HepG2 (cell line): Measurements from ENCODE around the gene CLDN4. TPM values are rescaled to one million over a fixed set of nuclear protein-coding genes. Genes with fewer than 3 reads are reported as not detected.

Experiments
- ATAC-seq: fragments of 200-7000 bp; cut with Tn5 transposase; 3 replicates; pipeline ENCODE4 v1.9.1; 2020; ENCODE audit warnings: mild to moderate bottlenecking, moderate library complexity
- BruUV-seq: library from RNA; stranded (reverse); fragments of 400-500 nt; replicated peaks from 2 replicates; lab custom pipeline; 2021; lab: Mats Ljungman, UMichigan
- CTCF ChIA-PET: fragments of 300-600 bp; formaldehyde crosslinking; extraction: SDS; loops from one replicate; lab custom pipeline; 2021; ENCODE audit warnings: low total read pairs, inconsistent platforms, low intra/inter-chr PET ratio; lab: Yijun Ruan, JAX
- POLR2A ChIA-PET: fragments of 350-600 bp; sonication (Branson Sonifier 250); formaldehyde crosslinking; loops from one replicate; lab custom pipeline; 2020; ENCODE audit warnings: antibody characterized with exemption, inconsistent platforms; lab: Yijun Ruan, JAX
- DNase-seq: peaks from one replicate; pipeline ENCODE4 v3.0.0-alpha.2; 2015; ENCODE audit warnings: low spot score
- FAIRE-seq: peaks from 3 replicates; lab custom pipeline; 2011; peaks lifted over from hg19 to GRCh38; lab: Jason Lieb, UNC
- H2AFZ ChIP-seq: one replicate; pipeline ENCODE4 v1.6.1; 2011; ENCODE audit warnings: low read length, inconsistent platforms
- H3K27ac ChIP-seq: fragments of 300-600 bp; 3 replicates; pipeline ENCODE4 v1.8.0; 2011; ENCODE audit warnings: mixed run types, mild to moderate bottlenecking, mixed read lengths, low read length, inconsistent platforms; ENCODE audit not compliant: insufficient read depth; ENCODE audit errors: extremely low read length
- H3K27me3 ChIP-seq, 2 experiments: fragments of 200-600 bp in 1 of 2; 2 replicates in 1 of 2; 3 replicates in 1 of 2; pipeline versions ENCODE4 v1.6.0 to v1.8.0; 2011; ENCODE audit warnings: low read length in 2 of 2, mild to moderate bottlenecking in 2 of 2, moderate library complexity in 2 of 2, inconsistent platforms in 1 of 2; ENCODE audit not compliant: insufficient read depth in 2 of 2, control insufficient read depth in 1 of 2
- H3K36me3 ChIP-seq, 2 experiments: fragments of 200-600 bp in 1 of 2; replicated peaks in 1 of 2; 2 replicates in 1 of 2; 3 replicates in 1 of 2; pipeline versions ENCODE4 v1.5.1 to v1.8.0; 2011; ENCODE audit warnings: low read length in 2 of 2, inconsistent platforms in 1 of 2; ENCODE audit not compliant: insufficient read depth in 2 of 2, control insufficient read depth in 1 of 2
- H3K4me1 ChIP-seq: 2 replicates; pipeline ENCODE4 v1.5.1; 2012; ENCODE audit warnings: low read length, inconsistent platforms; ENCODE audit not compliant: insufficient read depth
- H3K4me2 ChIP-seq: 2 replicates; pipeline ENCODE4 v1.6.0; 2011; ENCODE audit warnings: low read depth, low read length, inconsistent platforms
- H3K4me3 ChIP-seq, 3 experiments: fragments of 200-600 bp in 1 of 3; sonication (generic), shearing (Covaris generic) in 1 of 3; replicated peaks in 1 of 3; 2 replicates each; pipeline ENCODE4 v1.5.1; 2011 to 2016; ENCODE audit warnings: low read length in 3 of 3, inconsistent platforms in 2 of 3, low read depth in 2 of 3, mild to moderate bottlenecking in 2 of 3, control low read depth in 1 of 3, mixed read lengths in 1 of 3; ENCODE audit not compliant: insufficient read depth in 1 of 3
- H3K79me2 ChIP-seq: one replicate; pipeline ENCODE4 v1.6.1; 2011; ENCODE audit warnings: low read length, inconsistent platforms; ENCODE audit not compliant: insufficient read depth
- H3K9ac ChIP-seq: 2 replicates; pipeline ENCODE4 v1.6.0; 2011; ENCODE audit warnings: mild to moderate bottlenecking, low read depth, low read length, inconsistent platforms; ENCODE audit not compliant: insufficient read depth
- H3K9me3 ChIP-seq: 2 replicates; pipeline ENCODE4 v1.5.1; 2012; ENCODE audit warnings: mild to moderate bottlenecking, low read length
- H4K20me1 ChIP-seq: 2 replicates; pipeline ENCODE4 v1.6.0; 2011; ENCODE audit warnings: inconsistent platforms, mild to moderate bottlenecking, low read length, moderate library complexity; ENCODE audit not compliant: insufficient read depth
- BCL6 ChIP-seq: IDR thresholded peaks from 2 replicates; pipeline ENCODE4 v1.6.1; 2016; ENCODE audit warnings: missing genetic modification reagents, missing compliant biosample characterization
- CEBPB ChIP-seq: IDR thresholded peaks from 2 replicates; pipeline ENCODE4 v1.6.1; 2011; ENCODE audit warnings: low read depth, low read length, improper control_type of control experiment, borderline replicate concordance
- CTCF ChIP-seq: sonication (generic); formaldehyde crosslinking; IDR thresholded peaks from 2 replicates; pipeline ENCODE4 v1.5.0; 2020; ENCODE audit warnings: mild to moderate bottlenecking, missing genetic modification reagents, moderate library complexity
- EEA1 ChIP-seq: sonication (generic); formaldehyde crosslinking; IDR thresholded peaks from 2 replicates; pipeline ENCODE4 v1.5.1; 2020; ENCODE audit warnings: mild to moderate bottlenecking, missing genetic modification reagents, borderline replicate concordance
- FOSL2 ChIP-seq: sonication (generic); formaldehyde crosslinking; IDR thresholded peaks from 2 replicates; pipeline ENCODE4 v1.4.0; 2020; ENCODE audit warnings: missing genetic modification reagents
- RFXANK ChIP-seq: IDR thresholded peaks from 2 replicates; pipeline ENCODE4 v1.6.1; 2016
- SKI ChIP-seq: fragments of 450-650 bp; IDR thresholded peaks from one replicate; pipeline ENCODE4 v1.6.1; 2018; ENCODE audit warnings: mild to moderate bottlenecking; ENCODE audit not compliant: partially characterized antibody
- TAF15 ChIP-seq: fragments of 200-400 bp; formaldehyde crosslinking; IDR thresholded peaks from one replicate; pipeline ENCODE4 v1.6.1; 2018; ENCODE audit warnings: mild to moderate bottlenecking, low read depth, low read length; ENCODE audit not compliant: poor library complexity, severe bottlenecking
- ZNF17 ChIP-seq: sonication (generic); formaldehyde crosslinking; IDR thresholded peaks from 2 replicates; pipeline ENCODE4 v1.5.0; 2020; ENCODE audit warnings: mild to moderate bottlenecking, missing genetic modification reagents
- ZNF280B ChIP-seq: sonication (generic); formaldehyde crosslinking; IDR thresholded peaks from 2 replicates; pipeline ENCODE4 v1.5.0; 2020; ENCODE audit warnings: missing genetic modification reagents, mild to moderate bottlenecking, borderline replicate concordance
- ZNF652 ChIP-seq: IDR thresholded peaks from 2 replicates; pipeline ENCODE4 v1.6.1; 2016; ENCODE audit warnings: low read depth, borderline replicate concordance
- WGBS: methylation state at CpG from one replicate; pipeline ENCODE4 v1.1.6; 2017; ENCODE audit warnings: low lambda C conversion rate; 5-methylcytosine and 5-hydroxymethylcytosine counted together
- in situ Hi-C: cut with HindIII; loops from 2 replicates; pipeline ENCODE4 v1.10.0; 2017; ENCODE audit warnings: low pct_unique_long_range_greater_than_20kb; ENCODE audit not compliant: extremely low pct_ligation_motif_present
- intact Hi-C: fragments of 100-400 bp; cut with micrococcal nuclease; formaldehyde crosslinking; loops from one replicate; pipeline ENCODE4 v1.10.0; 2022; ENCODE audit not compliant: unreplicated experiment
- polyA plus RNA-seq, 8 experiments: library from polyadenylated mRNA; depleted of rRNA in 3 of 8; stranded (reverse) in 7 of 8; unstranded in 1 of 8; fragments of >200 nt; fragmentation: Illumina TruSeq in 4 of 8; extraction: Trizol in 4 of 8; gene quantifications; 2 replicates each; pipeline versions ENCODE4 v1.2.1 to v1.2.3, GENCODE V29; 2011 to 2016; ENCODE audit warnings: low read depth in 4 of 8, missing spikeins in 1 of 8, mixed read lengths in 1 of 8; ENCODE audit not compliant: insufficient read depth in 1 of 8
- total RNA-seq, 5 experiments: library from RNA; depleted of rRNA; stranded (reverse); fragments of >200 nt; fragmentation: Illumina TruSeq; extraction: Trizol; gene quantifications; 2 replicates each; pipeline ENCODE4 v1.2.3, GENCODE V29; 2016; ENCODE audit warnings: low read depth in 1 of 5
- TF ChIP-seq, protein P1 (sequence below): sonication (generic); formaldehyde crosslinking; IDR thresholded peaks from 2 replicates; pipeline ENCODE4 v1.5.0; 2020; ENCODE audit warnings: mild to moderate bottlenecking, missing genetic modification reagents

CLDN4 gene
- total and polyA plus RNA-seq, 2 of the 13 experiments (the other 11 are each of a cell fraction or from before 2014, with no cell fraction given), result 28.2 to 35.7 TPM

DNA sequence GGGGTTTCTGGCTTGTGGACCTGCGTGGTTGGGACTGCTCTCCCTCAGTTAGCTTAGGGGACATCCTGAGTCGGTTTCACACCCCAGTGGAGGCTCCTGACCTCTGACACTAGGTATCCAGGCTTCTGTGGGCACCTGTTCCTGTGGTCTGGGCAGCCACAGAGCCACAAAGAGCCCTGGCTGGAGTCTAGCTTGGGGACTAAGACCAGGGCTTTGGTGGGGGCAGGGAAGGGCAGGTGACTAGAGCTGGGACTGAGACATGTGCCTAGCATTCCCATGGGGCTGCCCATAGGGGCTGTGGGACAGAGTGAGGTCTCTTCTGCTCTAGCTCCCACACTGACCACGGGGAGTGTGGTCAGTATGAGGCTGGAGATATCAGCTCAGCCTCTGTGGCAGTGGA, 26.1 kb downstream of the CLDN4 start (continued):
- TF ChIP-seq FOSL2 (CRISPR knock-in tag) (no peak), EEA1 (CRISPR knock-in tag) (no peak), RFXANK (CRISPR knock-in tag) (no peak), CTCF (no peak), TAF15 (no peak), ZNF17 (no peak), BCL6 (CRISPR knock-in tag) (no peak)
- TF ChIP-seq, all 625 proteins: peak for 0

GRCh38 chr7:73858807-73859206, 28.0 kb downstream of the CLDN4 start:
- H4K20me1 ChIP-seq, result no peaks in the 10 kb centered on the region
- no TSS peak for BruUV-seq
- H3K79me2 ChIP-seq, result no peaks in the 10 kb centered on the region
- no peaks in the 10 kb centered on the region for H3K36me3 ChIP-seq
- intact Hi-C loops, result loop anchor here (5.0 kb wide), 1 partner anchor 117 kb away; no protein-coding TSS in a partner anchor
- H3K4me1 ChIP-seq, result peaks cover 6% of the 10 kb centered on the region
- peaks cover 1 to 13% of the 10 kb centered on the region in 2 experiments; a peak in 3 of 5 replicates for H3K27me3 ChIP-seq
- H3K4me2 ChIP-seq, result no peak overlapping the region
- no peak overlapping the region for H2AFZ ChIP-seq
- ATAC-seq (no peak), FAIRE-seq (no peak), DNase-seq (no peak)
- H3K9ac ChIP-seq, result no peak overlapping the region
- CTCF ChIA-PET, result no interaction called here
- no peak overlapping the region for H3K4me3 ChIP-seq
- TF ChIP-seq SKI (no peak), CEBPB (0 out of 2 replicates have a peak, but pooled peaks have one; percentile 15), ZNF280B (CRISPR knock-in tag) (no peak), ZNF652 (CRISPR knock-in tag) (no peak)
- TF ChIP-seq, protein P1, sequence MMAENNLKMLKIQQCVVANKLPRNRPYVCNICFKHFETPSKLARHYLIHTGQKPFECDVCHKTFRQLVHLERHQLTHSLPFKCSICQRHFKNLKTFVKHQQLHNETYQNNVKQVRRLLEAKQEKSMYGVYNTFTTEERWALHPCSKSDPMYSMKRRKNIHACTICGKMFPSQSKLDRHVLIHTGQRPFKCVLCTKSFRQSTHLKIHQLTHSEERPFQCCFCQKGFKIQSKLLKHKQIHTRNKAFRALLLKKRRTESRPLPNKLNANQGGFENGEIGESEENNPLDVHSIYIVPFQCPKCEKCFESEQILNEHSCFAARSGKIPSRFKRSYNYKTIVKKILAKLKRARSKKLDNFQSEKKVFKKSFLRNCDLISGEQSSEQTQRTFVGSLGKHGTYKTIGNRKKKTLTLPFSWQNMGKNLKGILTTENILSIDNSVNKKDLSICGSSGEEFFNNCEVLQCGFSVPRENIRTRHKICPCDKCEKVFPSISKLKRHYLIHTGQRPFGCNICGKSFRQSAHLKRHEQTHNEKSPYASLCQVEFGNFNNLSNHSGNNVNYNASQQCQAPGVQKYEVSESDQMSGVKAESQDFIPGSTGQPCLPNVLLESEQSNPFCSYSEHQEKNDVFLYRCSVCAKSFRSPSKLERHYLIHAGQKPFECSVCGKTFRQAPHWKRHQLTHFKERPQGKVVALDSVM (CRISPR knock-in tag), result no peak
- no peaks in the 10 kb centered on the region for H3K9me3 ChIP-seq
- in situ Hi-C loops, result loop anchor here (5.0 kb wide), 1 partner anchor 47 kb away; no protein-coding TSS in a partner anchor
- POLR2A ChIA-PET, result no interaction called here
- 0% methylated on average over 2 of the region's 2 CpGs for WGBS
- no peak overlapping the region for H3K27ac ChIP-seq
